HG03354 (cell line): ENCODE measurements around the gene NDUFAF8.

Experiments used
- ATAC-seq: cut with Tn5 transposase; IDR thresholded peaks from one replicate; pipeline ENCODE4 v1.9.1; 2021; ENCODE audit warnings: mild to moderate bottlenecking; ENCODE audit not compliant: unreplicated experiment, poor library complexity, severe bottlenecking

Gene NDUFAF8

DNA sequence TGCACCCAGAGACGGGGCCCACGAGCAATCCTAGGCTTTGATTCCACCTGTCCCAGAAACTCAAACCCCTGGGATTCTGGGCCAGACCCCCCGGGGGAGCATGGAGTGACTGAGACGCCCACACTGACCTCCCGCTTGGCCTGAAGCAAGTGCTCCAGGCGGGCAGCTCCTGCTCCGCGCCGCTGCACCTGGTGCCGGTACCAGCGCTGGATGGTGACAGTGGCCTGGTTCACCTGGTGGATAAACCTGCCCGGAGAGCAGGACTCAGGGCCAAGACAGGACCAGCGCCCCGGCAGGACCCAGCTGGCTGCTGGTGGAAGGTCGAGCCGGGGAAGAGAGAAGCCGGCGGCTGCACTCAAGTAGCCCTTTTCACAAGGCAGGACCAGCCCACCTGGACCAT, 38.9 kb upstream of the NDUFAF8 start:
- no peak for ATAC-seq

DNA sequence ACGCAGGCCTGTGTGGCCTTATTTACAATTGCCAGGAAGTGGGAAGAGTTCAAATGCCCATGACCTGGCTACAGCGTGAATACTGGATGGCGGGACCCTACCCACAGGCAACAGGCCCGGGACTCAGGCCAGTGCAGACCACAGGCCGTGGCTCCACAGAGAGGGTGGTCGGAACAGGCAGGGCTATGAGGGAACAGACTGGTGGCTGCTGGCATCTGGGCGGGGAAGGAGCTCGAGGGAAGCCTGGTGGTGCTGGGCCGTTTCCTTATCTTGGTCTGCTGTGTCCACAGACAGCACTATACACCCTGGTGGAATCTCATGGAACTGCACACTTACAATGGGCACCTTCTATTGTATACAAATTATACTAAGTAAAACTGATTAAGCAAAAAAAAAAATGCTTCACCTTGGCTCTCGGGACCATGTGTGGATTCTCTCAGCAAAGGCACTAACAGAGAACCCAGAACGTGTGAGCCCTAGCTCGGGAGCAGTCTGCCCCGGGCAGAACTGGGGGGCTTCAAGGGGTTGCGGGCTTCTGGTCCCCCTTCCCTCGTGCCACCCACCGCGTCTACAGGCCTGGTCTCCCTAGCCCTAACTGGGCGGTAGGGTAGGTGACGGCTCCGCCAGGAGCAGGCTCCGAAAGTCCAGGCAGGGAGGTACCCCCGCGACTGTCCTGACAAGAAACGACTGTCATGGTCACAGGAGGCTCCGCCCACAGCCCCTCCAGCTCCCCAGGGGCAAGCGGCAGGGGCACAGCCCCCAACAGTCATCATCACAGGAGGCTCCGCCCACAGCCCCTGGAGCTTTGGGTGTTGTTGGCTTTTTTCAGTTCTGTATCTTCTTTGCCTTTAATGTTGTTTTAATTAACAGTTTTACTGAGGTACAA, 38.2 kb upstream of the NDUFAF8 start:
- ATAC-seq = no peak

- no peak for ATAC-seq
These were observed 36.8 kb upstream of the NDUFAF8 start for GRCh38 chr17:81202318-81202717.

- ATAC-seq = no peak
These were observed 36.0 kb upstream of the NDUFAF8 start for GRCh38 chr17:81203136-81203535.

DNA sequence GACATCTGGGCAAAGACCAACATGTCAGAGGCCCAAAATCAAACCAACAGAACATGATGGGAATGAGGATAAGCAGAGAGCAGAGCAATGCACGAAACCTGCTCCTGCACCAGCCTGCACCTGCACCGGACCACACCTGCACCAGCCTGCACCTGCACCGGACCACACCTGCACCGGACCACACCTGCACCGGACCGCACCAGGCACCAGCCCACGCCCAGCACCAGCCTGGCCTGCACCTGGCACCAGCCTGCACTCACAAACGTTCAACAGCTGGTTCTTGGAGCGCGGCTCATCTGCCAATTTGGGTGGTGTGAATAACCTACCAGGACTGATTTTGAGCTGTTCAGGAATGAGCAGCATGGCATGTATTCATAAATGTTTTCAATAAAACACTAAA, 34.5 kb upstream of the NDUFAF8 start:
- no peak for ATAC-seq

DNA sequence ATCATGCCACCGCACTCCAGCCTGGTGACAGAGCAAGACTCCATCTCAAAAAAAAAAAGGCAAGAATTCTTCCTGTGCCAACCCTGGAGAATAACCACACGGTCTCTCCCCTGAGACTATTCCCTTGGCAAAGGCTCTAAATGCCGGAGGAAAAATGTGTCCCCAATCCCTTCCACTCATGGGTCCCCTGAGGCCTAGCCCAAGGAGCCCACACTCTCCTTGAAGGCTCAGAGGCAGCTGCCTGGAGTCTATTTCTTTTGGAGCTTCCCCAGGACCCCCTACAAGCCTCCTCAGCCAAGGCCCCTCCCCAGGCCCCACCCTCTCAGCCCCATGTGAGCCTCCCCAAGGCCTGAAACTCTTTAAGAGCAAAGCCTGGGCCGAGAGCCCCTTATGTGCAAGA, 33.0 kb upstream of the NDUFAF8 start:
- ATAC-seq = no peak

GRCh38 chr17:81206657-81207056, 32.5 kb upstream of the NDUFAF8 start:
- ATAC-seq = no peak

DNA sequence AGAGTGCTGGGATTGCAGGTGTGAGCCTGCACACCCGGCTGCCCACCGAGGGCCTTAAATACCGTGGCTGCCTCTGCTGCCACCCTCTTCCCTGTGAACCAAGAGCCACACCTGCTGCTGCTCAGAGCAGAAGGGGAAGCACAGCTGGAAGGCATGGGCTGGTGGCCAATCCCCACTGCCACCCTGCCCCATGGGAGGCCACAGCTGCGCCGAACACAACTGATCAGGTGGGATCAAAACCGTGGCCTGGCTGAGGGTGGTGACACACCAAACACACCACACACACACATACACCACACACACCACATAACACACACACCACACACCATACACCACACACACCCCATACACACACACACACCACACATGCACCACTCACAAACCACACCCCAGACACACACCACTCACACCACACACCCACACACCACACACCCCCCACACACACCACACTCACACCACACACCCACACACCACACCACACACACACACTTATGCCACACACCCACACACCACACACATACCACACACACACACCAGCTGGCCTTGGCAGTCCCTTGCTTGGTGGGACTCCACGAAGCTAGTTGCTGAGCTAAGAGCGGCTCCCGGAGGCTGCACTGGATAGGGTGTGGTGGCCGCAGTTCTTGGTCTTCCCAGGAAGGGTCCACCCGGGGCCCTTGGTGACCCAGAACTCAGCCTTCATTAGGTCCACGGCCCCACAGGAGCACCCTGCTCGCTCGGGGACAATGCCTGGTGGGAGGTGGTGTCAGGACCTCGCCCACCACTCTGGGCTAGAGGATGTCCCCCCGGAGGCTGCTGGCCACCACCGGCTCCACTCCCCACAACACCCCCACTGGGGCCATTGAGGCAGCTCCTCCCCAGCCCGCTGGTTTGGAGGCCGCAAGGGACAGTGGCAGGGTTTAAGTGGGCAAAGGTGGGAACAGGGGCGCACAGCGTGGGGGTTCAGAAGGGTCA, 31.2 kb upstream of the NDUFAF8 start:
- ATAC-seq = no peak

DNA sequence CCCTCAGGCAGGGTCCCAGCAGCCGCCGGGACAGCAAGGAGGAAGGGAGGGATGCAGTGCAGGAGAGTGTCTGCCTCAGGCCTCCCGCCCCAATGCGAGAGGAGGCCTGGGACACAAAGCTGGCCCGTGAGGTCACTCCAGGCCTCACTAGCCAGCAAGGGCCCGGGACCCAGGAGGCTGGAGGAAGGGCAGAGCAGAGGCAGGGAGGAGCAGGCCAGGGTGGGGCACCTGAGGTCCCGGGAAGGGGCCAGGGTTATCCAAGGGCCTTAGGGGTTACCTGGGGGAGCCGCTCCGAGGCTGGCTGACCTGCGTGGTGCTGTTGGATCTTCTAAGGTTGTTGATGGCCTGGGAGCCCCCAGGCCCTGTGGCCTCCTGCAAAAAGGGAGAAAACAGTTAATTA, 30.5 kb upstream of the NDUFAF8 start:
- no peak for ATAC-seq

- ATAC-seq = no peak
These were observed 30.0 kb upstream of the NDUFAF8 start for GRCh38 chr17:81209141-81209540.

DNA sequence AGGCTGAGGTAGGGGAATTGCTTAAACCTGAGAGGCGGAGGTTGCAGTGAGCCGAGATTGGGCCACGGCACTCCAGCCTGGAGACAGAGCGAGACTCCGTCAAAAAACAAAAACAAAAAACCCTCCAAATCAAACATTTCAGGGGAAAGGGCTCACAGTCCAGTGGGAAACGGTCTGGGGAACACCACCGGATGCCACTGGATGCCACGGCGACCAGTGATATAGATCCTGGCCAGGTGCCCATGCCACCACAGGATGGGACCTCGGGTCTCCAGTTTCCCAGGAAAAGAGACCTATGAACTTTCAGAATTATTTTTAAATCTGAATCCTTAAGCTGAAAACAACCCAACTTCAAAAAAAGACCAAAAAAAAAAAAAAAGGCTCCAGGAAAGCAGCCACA, 28.7 kb upstream of the NDUFAF8 start:
- ATAC-seq = no peak

DNA sequence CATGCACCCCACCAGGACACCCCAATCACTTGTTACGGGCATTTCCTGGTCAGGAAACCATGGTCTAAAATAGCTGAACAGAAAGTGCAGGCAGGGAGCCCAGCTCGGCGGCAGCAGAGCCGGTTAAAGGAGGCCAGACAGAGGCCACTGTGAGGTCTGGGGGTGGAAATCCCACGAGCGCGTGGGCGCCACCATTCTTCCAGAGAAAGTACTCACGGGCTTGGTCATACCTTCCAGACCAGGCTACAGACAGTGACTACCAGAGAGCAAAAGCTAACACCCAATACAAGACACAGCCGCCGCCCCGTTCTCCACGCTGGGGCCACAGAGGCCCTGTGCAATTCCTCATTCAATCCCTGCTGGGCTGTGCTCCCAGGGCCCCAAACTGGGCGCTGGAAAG, 28.2 kb upstream of the NDUFAF8 start:
- ATAC-seq = no peak

DNA sequence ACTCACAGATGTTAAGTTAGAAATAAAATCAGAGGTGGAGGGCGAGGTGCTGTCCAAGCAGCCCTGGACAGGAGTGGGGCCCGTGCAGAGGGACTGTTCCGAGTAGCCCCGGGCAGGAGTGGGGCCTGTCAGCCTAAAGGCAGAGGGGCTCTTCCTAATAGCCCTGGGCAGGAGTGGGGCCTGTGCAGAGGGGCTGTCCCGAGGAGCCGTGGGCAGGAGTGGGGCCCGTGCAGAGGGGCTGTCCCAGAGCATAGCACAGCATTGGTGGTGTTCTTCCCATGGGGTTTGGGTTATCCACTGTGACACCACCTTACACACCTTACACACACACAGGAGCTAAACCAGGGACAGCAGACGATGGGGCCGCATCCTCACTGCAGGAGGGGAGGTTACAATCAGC, 26.8 kb upstream of the NDUFAF8 start:
- no peak for ATAC-seq

- no peak for ATAC-seq
These were observed 25.1 kb upstream of the NDUFAF8 start for GRCh38 chr17:81213978-81214377.

GRCh38 chr17:81217491-81217890, 21.6 kb upstream of the NDUFAF8 start:
- ATAC-seq = no peak

DNA sequence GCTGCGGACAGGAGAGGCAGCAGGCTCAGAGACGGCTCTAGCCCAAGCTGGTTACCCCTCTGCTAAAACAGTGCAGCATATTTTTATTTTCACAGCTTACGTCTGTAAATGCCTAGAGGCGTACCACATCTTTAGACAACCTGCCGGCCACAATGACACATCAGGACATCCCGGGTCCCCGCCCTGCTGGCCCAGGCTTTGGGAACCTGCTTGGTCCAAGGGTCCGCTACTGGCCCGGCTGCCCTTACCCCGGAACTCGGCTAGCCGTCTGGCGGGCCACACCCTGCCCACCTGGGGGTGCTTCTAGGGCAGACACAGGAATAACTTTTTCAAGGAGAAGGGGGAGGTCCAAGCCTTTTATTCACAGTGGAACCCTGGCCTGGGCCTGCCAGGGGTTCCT, 20.7 kb upstream of the NDUFAF8 start:
- no peak for ATAC-seq

DNA sequence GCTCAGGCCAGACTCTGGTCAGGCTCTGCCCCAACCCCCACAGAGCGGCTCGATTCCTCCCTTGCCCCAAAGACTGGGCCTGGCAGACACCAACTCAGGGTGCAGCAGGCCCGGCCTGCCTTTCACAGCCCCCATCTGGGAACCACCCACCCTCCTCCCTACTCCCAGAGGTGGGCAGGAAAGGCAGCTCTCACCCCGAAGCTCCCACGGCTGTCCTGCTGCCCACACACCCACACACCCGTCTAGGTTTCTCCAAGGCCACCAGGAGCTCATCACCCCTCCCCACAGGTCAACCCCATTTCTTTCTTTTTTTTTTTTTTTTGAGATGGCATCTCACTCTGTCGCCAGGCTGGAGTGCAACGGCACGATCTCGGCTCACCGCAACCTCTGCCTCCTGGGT, 20.1 kb upstream of the NDUFAF8 start:
- ATAC-seq = no peak

DNA sequence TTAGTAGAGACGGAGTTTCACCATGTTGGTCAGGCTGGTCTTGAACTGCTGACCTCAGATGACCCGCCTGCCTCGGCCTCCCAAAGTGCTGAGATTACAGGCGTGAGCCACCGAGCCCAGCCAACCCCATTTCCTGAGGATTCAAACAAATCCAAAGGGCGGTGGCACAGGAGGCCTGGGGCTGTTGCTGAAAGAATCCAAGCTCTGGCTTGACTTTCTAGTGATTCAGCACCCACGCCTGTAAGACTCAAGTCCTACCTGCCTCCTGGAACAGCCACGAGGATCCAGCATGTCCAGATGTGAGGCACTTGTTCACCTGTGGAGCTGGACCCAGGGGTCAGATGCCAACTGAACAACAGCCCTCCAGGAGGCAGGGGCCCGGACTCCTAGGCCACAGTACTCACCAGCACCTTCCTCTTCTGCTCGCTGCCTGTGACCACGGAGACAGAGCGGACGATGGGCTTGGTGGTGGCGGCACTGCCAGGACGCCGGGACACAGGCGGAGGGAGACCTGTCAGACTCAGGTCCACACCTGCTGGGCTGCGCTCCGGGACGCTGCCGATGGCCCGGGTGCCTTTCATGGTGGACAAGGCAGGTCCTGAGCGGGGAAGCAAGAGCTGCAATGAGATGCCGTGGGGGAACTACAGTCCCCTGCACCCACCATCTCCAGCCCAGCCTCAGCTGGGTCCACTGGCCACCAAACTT, 19.5 kb upstream of the NDUFAF8 start:
- ATAC-seq = no peak

DNA sequence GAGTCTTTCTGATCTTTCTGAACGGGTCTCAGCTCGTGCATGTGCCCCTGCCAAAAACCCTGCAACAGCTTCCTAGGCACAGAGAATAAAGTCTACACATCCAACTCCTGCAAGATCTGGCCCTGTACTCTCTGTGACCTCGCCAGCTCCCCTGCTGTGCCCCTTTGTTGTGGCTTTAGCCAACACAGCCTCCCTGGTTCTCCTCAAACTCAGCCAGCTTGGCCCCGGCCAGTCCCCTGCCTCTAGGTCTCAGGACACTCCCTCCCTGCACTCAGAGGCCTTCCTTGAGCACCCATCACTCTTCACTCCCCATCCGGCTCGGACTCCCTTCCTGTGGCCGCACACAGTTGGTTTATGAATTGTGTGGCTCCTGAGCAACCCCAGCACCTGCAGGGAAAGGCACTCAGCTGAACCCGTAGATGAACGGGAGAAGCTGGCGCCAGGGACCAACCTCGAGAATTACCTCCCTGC, 17.7 kb upstream of the NDUFAF8 start:
- ATAC-seq = no peak
